ENCODE results near the gene KNOP1. TPM values are rescaled to one million over a fixed set of nuclear protein-coding genes. Genes with fewer than 3 reads are reported as not detected.

The KNOP1 gene
- total RNA-seq, 1 donor from 2014 or later, result 39.7 TPM

DNA sequence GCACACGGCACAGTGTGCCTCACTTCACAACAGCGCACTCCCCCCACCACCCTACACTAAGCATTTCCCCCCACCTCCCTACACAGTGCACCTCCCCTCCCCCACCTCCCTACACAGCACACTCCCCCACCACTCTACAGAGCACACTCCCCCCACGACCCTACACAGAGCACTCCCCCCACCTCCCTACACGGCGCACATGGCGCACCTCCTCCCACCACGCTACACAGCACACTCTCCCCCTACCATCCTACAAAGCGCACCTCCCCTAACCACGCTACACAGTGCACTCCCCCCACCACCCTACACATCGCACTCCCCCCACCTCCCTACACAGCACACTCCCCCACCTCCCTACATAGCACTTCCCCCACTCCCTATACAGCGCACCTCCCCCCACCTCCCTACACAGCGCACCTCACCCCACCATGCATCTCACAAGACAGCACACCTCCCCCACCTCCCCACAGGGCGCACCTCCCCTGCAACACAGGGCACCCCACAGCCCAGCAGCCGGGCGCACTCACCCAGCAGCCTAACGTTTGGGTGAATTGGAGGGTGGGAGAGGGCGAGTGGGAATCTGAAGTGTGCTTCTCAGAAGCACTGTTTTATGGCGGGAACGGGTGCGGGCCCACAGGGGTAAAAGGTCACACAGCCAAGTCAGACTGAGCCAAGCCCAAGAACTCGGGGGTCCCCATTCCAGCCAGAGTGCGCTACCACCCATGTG, 10.3 kb downstream of the KNOP1 start:
- no peak for DNase-seq (ENCODE audit: low spot score)

DNA sequence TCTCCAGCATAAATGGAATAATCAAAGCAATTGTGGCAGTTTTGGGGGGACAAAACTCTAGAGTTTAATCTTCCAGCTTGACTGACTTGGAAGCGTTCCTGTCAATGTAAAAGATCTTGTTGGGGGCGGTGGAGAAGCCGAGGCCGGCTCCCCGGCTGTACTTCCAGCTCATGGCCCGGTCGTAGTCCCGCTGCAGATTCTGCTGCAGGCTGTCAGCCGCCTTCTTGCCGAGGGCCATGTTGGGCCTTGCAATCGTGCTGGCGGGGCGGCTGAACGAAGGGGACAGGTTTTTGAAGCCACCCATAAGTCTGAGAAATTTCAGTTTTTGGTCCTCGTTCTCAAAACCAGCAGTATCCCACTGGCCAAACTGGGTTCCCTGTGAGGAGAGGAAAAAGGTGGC, 11.2 kb downstream of the KNOP1 start:
- DNase-seq (ENCODE audit: low spot score), result no peak

DNA sequence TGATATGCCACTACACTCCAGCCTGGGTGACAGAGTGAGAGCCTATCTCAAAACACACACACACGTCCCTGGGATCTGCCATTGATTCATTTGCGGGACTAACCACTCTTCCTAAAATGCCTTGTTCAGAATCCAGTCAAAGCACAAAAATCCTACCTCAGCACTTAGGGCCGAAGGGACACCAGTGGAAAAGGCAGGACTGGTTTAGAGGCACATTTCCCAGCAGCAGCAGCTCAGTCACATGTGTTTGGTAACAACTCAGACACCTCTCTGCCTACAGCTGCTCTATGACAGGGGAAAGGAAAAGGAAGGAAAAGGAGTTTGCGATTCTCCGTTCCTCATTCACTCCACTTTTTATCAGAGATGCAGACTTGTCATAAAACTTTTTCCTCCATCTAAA, 12.2 kb downstream of the KNOP1 start:
- DNase-seq (ENCODE audit: low spot score), result no peak

DNA sequence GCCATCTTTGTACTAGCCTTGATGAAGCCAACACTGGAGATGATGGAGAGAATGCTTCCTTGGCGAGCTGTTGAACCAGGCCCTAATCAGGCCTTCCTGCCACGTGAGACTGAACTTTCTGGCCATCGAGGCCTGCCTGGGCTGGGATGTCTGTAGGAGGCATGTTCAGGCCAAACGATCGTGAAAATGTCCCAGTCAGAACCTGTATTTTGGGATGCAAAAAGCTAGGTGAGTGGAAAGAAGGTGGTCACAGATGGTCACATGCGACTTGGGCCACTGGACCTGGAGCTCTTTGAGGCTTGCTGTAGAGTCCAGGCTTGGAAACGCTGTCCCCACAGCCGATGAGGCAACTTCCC, 12.9 kb downstream of the KNOP1 start:
- DNase-seq (ENCODE audit: low spot score), result no peak

DNA sequence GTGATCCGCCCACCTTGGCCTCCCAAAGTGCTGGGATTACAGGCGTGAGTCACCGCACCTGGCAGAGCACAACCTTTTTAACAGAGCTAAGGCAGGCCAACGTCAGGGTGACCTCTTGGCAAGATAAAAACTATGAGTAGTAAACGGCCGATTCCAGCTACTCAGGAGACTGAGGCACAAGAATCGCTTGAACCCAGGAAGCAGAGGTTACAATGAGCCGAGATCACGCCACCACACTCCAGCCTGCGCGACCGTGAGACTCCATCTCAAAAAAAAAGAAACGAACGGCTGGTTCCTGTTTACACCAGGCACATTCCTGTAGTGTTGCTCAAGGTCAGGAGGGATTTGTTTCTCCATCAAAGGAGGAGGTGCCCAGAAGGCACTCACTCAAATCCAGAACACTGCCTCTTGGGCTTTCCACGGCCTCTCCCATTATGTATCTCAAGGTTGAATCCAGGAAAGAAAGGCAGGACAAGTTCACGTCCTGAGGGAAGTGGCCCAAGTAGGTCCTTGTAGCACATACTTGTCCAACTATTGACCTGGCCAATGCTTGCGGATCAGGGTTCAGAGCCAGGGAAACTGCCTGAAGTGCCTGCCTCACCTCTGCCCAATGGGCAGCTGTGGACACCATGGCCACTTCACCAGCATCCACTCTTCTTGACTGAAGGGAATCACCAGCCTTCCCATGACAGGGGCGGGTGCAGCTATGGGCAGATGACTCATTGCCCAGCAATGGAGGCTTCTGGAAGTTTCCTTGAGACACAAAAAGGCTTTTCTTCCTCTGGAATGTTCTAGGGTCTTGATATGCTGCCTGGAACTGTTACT, 13.5 kb downstream of the KNOP1 start:
- DNase-seq (ENCODE audit: low spot score), result no peak

DNA sequence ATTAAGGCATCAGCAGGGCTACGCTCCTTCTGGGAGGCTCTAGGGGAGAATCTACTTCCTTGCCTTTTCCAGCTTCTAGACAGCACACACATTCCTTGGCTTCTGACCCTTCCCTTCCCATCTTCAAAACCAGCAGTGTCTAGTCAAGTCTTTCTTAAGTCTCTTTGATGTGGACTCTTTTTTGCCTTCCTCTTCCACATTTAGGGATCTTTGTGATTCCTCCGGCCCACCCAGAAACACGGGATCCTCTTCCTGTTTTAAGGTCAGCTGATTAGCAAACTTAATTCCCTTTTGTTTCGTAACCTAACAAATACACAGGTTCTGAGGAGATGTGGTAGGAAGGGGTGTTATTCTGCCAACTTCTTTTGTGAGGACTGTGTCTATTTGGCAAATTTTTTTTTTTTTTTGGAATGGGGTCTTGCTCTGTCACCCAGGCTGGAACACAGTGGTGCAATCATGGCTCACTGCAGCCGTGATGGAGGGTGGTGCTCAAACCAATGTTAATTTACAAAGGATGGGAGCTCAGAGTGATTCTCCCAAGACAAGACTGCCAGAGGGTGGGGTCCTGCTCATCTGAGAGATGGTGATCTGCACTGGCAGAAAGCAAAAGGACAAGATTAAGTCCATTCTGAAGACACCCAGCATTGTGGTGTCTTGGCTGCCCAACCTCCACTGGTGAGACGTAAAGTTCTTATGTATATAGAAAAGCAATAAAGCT, 14.7 kb downstream of the KNOP1 start:
- no peak for DNase-seq (ENCODE audit: low spot score)

DNA sequence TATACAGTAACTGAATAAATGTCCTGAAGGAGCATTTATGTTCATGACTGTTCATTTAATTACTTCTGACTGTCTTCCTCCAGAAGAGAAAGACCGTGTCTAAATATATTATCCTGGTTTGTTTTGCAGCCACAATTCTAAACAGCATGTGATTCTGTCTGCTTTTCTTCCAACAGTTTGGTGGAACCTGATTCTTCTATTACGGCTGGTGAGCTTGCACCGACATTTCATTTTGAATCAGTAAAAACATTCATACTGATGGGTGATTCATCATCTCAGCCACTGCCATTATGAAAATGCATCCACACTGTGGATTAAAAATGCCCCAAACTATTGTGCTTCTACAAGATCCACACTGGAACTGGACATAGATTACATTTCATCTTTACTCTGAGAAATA, 16.9 kb downstream of the KNOP1 start:
- DNase-seq (ENCODE audit: low spot score), result no peak

DNA sequence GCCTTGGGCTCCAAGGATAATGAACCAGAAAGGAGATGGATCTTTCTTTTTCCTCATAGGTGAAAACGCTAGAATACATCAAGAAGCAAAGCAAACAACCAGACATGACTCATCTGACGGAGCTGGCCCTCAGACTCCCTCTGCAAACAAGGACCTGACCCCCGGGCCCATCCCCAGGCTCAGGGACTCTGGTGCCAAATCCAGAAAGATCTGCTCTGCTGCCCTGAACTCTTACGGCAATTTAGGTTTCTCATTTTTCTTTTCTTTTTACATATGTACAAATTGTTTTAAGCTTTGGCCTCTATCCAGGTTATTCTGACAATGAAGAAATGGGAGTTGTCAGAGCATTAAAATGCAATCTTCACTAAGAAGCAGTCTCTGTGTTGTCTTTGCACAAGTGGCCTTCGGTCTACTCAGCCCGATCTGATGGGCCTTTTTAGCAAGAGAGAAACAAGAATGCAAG, 17.7 kb downstream of the KNOP1 start:
- no peak for DNase-seq (ENCODE audit: low spot score)

DNA sequence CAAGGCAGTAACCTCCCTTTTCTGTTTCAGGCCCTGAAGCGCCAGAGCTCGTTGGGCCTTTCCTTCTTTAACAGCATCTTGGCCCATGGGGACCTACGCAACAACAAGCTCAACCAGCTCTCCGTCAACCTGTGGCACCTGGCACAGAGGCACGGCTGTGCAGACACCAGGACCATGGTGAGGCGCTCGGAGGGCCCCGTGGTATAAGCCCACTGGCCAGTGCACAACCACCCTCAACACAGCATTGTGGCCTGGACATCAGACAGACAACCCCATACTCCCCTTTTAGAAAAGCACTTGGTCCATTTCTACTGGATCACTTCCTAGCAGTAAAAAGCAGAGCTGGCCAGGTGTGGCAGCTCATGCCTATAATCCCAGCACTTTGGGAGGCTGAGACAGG, 18.6 kb downstream of the KNOP1 start:
- no peak for DNase-seq (ENCODE audit: low spot score)

DNA sequence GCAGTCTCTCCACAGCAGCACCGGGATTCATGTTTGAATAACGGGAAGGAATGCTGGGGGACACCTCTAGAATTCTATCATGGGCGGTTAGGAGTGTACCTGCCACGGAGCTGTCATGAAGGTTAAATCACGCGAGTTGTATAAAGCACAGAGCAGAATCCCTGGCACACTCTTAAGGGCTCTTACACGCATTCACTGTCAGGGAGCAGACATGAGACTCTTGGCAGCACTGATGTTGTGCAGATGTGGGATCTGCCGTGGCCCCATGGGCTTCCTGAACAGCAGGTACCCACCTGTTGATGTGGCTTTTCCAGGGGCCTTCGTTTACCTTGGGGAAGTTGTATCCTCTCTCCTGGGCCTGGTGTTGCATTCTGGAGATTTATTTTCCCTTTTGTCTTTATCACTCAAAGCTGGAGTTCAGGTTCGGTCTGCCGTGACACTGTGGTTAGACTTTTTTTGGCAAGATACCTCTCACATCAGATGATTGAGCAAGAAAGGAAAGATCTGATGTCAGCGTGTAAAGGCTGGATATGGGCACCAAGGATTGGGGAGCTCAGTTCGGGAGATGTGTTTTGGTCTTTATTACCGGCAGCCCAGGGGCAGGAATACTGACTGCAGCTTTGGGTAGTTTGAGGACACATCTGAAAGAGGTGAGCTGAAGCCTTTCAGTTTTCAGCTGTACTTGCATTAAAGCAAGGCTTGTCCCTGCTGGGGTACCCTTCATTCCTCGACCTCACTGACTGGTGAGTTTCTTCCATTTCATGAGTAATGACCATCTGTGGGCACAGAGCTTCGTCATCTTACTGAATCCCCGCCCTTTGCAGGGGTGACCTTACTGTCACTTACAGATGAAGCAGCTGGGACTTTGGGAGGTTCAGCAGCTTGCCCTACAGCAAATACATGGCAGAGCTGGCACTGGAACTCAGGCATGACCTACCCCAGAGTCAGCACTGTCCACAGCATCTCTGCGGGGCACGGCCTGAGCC, 19.3 kb downstream of the KNOP1 start:
- no peak for DNase-seq (ENCODE audit: low spot score)

DNA sequence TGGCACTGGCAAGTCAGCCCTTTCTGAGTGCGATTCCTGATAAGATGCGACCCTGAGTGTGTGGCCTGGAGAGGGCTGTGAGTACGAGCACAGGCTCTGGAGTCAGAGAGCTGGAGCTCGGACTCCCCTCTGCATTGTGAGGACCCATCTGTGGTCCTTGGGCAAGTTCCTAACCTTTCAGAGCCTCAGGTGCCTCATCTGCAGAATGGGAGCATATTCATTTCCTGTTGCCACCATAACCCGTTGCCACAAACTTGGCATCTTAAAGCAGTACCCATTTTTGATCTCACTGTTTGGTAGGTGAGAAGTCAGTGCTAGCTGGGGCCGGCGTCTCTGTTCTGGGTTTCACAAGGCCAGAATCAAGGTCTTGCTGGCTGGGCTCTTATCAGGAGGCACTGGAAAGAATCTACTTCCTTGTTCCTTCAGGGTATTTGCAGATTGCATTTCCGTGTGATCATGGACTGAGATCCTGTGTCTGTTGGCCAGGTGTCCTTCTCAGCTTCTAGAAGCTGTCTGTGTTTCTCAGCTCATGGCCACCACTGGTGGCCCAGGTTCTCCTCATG, 20.2 kb downstream of the KNOP1 start:
- DNase-seq (ENCODE audit: low spot score), result no peak

DNA sequence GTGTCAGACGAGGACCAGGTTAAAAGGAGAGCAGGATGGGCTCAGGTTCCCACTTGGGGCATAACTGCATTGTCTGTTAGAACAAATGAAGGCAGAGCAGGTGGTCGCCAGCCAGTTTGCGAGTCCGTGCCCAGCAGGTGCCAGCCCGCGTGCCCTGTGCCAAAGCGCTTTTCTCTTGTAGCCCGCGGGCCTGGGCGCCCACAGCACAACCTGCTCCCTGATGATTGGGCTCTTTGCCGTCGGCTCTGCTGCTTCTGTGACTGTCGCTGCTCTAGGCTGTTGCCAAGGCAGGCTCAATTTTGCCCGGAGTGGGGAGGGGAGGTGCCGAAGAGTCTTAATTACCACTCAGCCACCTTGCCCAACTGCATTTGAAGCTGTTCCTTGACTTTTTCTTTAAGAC, 21.1 kb downstream of the KNOP1 start:
- no peak for DNase-seq (ENCODE audit: low spot score)

DNA sequence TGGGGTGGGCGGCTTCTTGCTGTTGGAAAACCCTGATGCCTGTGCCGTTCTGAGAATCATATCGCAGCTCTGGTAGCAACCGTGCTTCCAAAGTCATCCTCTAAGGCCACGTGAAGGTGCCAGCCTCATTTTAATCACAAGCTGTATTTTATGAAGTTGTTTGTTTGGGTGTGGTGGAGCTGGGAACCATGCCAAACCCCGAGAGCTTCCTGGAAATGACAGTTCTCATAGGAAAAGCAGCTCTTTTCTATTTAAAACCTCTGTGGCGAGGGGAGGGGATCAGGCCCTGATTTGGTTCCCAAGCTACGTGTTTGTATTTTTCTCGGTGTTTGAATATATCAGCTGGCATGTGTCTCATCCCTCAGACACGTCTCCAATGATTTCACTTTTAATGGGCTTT, 21.7 kb downstream of the KNOP1 start:
- DNase-seq (ENCODE audit: low spot score), result peak; percentile 62

DNA sequence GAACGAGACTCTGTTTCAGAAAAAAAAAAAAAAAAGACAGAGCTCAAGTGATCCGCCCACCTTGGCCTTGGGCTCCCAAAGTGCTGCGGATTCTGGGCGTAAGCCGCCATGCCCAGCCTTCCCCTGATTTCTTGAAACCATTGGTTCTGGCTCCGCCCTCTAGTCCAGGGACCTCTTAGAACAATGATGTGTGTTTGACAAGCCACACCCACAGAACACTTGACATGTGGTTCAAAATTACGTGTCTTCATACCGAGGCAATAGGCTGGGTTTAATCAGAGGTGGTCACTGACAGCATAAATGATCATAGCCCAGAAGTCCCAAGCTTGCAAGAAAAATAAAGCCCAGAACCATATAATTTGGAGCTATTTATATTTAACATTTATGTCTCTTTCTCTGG, 23.0 kb downstream of the KNOP1 start:
- no peak for DNase-seq (ENCODE audit: low spot score)

DNA sequence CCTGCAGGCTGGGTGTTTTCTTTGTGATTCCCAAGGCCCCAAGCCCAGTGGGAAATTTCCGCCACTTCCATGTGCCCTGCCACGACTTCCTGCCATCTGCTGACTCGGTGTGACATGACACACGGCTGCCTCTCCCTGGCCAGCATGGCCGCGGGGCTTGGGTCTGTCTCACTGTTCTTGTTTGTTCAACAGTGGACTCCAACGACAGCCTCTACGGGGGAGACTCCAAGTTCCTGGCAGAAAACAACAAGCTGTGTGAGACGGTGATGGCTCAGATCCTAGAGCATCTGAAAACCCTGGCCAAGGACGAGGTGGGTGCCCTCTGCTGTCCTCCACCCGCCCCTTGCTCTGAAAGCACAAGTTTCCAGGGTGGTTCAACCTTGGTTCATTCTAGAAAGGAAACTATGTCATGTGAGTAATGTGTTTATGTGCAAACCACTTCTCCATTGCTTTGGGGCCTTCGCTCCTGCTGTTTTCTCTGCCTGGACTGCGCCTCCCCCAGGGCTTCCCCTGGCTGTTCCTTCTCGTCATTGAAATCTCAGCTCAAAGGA, 26.8 kb downstream of the KNOP1 start:
- DNase-seq (ENCODE audit: low spot score), result no peak

DNA sequence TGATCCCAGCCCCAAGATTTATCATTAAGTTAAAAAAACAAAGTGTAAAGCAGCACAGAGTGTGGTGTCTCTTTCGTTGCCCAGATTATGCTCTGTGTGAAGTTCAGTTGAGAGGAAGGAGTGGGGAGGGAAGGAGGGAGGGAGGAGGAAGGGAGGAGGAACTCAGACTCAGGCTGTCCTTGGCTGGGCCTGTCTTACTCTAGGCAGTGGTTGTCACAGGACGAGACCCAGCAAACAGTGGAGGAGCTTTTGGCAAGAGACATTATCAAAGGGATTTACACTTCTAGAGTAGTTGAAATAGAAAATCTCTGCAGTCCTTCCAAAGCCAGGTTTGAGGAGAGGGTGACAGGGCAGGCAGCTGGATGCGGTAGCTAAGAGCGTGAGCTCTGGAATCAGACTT, 27.8 kb downstream of the KNOP1 start:
- no peak for DNase-seq (ENCODE audit: low spot score)

DNA sequence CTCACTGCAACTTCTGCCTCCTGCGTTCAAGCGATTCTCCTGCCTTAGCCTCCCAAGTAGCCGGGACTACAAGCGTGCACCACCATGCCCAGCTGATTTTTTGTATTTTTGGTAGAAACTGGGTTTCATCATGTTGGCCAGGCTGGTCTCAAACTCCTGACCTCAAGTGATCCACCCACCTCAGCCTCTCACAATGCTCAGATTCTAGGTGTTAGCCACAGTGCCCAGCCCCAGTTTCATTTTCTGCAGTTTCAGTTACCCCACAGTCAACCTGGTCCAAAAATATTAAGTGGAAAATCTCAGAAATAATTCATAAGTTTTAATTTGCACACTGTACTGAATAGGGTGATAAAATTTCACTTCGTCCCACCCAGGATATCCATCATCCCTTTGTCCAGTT, 28.7 kb downstream of the KNOP1 start:
- no peak for DNase-seq (ENCODE audit: low spot score)

DNA sequence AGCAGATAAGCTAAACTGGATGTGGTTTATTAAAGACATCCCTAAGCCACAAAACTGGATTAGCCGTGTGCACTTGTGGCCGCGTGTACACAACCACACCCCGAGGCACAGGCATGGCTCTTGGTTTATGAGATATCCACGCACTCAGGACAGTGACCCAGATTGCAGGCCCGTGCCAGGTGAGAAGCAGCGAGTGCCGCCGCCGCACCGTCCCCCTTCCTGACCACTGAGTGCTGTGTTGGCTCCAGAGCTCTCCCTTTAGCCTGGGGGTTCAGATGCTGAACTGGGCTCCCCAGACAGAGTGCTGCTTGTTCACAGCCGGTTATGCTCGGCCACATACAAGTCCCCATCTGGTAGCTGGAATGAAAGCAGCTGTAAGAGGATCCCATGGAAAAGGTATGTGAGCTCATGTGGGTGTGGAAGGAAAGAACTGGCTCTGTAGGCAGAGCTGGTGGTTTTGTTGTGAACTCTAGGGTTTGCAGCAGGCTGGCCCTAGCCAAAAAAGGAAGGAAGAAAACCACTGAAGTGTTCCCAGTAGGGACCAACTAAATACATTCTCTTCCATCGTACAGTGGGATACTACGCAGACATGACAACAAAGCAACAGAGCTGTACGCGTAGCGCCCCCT, 29.5 kb downstream of the KNOP1 start:
- no peak for DNase-seq (ENCODE audit: low spot score)

DNA sequence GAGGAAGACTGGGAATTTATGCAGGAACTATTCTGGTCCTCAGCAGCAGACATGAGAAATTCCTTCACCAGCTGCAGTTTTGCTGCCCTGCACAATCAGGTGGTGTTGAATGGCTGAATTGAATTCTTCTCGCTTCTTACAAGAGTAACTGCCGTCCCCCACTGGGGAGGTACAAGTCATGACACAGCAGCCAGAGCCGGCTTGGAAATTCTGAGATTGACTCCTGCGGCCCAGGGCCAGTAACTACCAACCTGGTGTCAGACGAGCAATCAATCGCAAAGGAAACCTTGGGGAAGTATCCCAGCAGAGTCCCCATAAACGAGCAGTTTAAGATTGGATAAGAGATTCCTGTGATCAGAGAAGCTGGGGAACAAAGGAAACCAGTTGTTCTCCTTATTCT, 30.7 kb downstream of the KNOP1 start:
- DNase-seq (ENCODE audit: low spot score), result no peak

DNA sequence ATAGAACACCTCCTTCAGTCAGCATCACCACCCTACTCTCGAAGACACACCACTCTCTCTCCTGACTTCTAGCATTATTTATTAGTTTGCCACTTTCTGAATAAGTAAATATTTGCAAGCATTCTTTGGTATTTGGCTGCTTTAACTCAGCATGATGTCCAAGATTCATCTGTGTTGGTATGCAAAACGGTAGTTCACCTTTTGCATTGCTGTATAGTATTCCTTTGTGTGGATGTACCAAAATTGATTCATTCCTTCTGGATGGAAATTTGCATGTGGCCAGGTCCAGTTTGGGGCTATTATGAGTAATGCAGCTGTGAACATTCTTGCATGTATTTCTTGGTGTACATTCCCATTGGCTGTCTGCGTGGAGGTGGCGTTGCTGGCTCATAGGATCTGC, 32.9 kb downstream of the KNOP1 start:
- no peak for DNase-seq (ENCODE audit: low spot score)
